Right hindlimb (tissue), 1 donor: ENCODE measurements around the gene MALRD1.
"Not testable (repeated sequence)": the region's sequence is repeated elsewhere in the genome, so short reads cannot be mapped to it uniquely, and the experiment has no call there.

Experiments used
- DNase-seq: peaks from one replicate; pipeline ENCODE4 v3.0.0-alpha.2; 2018

The MALRD1 gene

GRCh38 chr10:19498393-19499290, 450.0 kb downstream of the MALRD1 start:
- peak; percentile 44 for DNase-seq

GRCh38 chr10:19499291-19499770, 450.7 kb downstream of the MALRD1 start:
- DNase-seq: no peak

- no peak for DNase-seq
Observed at GRCh38 chr10:19500959-19501358, 452.4 kb downstream of the MALRD1 start.

- no peak for DNase-seq
Observed at GRCh38 chr10:19505320-19506312, 457.0 kb downstream of the MALRD1 start.

- DNase-seq: not testable (repeated sequence)
Observed at GRCh38 chr10:19510005-19510732, 461.6 kb downstream of the MALRD1 start.

GRCh38 chr10:19518109-19518508, 469.5 kb downstream of the MALRD1 start:
- DNase-seq: no peak

GRCh38 chr10:19518632-19519031, 470.0 kb downstream of the MALRD1 start:
- no peak for DNase-seq

- DNase-seq: no peak
Observed at GRCh38 chr10:19531324-19531723, 482.7 kb downstream of the MALRD1 start.

GRCh38 chr10:19532411-19532810, 483.8 kb downstream of the MALRD1 start:
- DNase-seq: no peak

GRCh38 chr10:19541299-19541698, 492.7 kb downstream of the MALRD1 start:
- no peak for DNase-seq

- no peak for DNase-seq
Observed at GRCh38 chr10:19546224-19546623, 497.6 kb downstream of the MALRD1 start.

- no peak for DNase-seq
Observed at GRCh38 chr10:19549503-19549902, 500.9 kb downstream of the MALRD1 start.

GRCh38 chr10:19556666-19557065, 508.1 kb downstream of the MALRD1 start:
- DNase-seq: no peak

GRCh38 chr10:19561181-19561580, 512.6 kb downstream of the MALRD1 start:
- DNase-seq: no peak

GRCh38 chr10:19563388-19564141, 515.0 kb downstream of the MALRD1 start:
- DNase-seq: no peak

- no peak for DNase-seq
Observed at GRCh38 chr10:19570120-19570519, 521.5 kb downstream of the MALRD1 start.

- DNase-seq: no peak
Observed at GRCh38 chr10:19570991-19571390, 522.4 kb downstream of the MALRD1 start.

- DNase-seq: no peak
Observed at GRCh38 chr10:19572056-19572455, 523.5 kb downstream of the MALRD1 start.

GRCh38 chr10:19576576-19576975, 528.0 kb downstream of the MALRD1 start:
- no peak for DNase-seq

GRCh38 chr10:19577381-19577780, 528.8 kb downstream of the MALRD1 start:
- no peak for DNase-seq

GRCh38 chr10:19577807-19578206, 529.2 kb downstream of the MALRD1 start:
- DNase-seq: peak; percentile 41

- DNase-seq: no peak
Observed at GRCh38 chr10:19578571-19578970, 530.0 kb downstream of the MALRD1 start.
